ENCODE data around the gene KRTAP10-12.

The KRTAP10-12 gene

DNA sequence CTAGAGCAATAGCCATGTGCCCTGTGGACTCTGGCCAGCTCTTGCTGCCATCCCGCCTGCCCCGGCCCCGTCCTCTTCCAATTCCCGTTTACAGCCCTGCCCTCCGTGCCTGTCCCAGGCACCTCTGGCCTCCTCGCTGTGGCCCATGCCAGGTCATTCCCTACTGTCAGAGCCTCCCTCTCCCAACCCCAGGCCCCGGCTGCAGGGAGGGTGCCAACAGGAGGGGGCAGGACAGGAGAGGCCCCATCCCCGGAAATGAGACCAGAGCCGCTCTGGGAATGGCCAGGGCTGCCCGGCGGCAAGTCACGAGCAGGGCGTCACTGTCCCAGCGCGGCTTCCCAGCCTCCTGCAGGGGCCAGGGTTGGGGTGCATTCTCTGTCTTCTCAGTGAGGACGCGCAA, 37.9 kb downstream of the KRTAP10-12 start:
- DNase-seq: no peak

DNA sequence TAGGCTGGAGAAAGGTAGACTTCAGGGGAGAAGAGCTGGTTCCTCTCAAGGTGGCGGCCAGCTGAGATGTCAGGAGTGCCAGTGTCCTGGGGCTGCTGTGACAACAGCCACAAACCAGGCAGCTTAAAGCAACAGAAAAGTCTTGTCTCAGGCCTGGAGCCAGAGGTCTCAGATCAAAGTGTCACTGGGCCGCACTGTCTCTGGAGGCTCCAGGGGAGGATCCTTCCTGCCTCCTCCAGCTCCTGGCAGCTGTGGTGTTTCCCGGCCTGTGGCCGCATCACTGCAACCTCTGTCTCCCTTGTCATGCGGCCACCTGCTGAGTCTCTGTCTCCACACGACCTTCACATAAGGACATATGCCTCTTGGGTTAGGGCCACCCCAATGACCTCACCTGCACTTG, 38.8 kb downstream of the KRTAP10-12 start:
- DNase-seq: no peak

DNA sequence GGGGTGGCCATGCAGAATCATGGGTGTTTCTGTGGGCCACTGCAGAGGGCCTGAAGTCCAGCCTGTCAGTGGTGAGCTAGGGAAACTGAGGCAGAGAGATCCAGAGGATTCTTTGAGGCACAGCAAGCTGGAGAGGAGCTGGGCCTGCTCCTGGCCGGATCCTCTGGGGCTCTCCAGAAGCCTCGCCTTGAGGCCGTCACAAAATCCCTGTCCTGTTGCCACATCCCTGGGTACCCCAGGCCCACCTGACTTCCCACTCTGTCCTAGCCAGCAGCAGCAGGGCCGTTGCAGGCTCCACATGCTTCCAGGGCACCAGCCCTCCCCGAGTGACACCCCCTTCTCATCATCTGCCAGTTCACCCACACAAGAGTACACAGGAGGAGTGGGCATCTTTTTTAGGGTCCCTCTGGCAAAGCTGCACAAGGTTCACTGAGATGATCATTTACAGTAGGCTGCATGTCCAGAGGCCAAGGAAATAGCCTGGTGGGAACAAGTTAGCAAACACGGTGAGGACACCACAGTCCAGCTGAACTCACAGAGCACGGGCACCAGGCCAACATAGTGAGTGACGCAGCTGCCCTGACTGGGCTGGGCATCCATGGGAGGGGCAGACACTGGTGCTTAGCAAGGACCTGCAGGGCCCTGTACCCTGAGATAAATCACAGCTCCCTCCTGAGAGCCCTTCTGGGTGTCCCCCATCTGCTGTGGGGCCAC, 39.5 kb downstream of the KRTAP10-12 start:
- DNase-seq: no peak

DNA sequence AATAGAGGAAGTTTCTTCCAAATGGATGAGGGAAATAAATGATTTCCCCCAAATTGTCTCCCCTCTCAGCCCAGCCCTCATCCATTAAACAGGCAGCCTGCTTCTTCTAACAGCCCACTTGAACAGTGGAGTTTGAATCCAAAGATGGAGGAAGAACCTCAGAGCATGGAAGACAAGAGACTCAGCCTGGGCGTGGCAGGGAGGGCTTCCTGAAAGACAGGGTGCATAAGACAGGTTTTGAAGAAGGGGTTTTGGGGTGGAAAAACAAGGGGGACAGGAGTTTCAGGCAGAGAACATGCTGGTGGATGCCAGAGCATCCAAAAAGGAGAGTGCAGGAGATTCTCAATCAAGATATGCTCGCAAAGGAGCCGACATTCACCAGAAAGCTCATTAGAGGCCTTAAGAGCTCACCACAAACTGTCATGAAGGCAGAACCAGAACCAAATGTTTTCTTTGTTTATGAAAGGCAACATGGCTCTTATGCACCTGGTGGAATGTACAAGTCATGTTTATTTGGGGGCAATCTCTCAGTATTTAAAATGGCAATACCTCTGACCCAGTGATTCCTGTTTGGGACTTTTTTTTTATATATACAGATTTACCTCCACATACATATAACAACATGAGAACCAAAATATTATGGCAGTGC, 40.9 kb downstream of the KRTAP10-12 start:
- DNase-seq: no peak

DNA sequence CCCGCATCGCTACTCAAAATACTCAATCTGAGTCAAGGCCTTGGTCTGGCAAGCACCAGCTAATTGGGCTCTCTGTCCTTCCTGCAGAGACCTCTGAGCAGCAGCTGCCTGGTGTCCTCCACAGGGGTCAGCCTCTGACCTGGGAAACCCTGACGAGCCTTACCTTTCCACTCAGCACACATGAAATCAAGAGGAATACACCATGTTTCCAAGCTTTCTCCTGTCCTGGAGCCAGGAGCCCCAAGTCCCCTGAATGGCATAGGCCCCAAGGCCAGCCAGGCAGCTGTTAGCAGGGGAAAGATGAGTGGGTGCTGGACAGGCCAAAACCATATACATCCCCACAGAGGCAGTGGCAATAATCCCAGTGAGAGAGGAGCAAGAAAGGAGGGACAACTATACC, 41.6 kb downstream of the KRTAP10-12 start:
- no peak for DNase-seq

DNA sequence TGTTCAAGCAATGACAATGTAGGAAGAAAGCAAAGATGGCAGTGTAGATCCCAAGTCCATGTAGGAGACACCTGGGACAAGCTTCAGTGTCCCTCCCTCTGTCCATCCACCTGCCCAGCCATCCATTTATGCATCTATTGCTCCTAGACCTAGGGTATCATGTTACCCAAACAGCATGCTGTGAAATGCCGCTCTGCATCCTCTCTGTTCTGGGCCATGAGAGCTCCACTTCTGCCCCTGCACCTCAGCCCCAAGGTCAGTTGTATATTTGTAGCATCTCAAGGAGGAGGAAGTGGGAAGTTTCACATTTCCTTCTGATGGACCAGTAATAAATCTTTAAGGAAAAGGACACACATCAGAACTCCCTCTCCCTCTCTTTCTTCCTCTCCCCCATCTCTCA, 42.3 kb downstream of the KRTAP10-12 start:
- DNase-seq: no peak

DNA sequence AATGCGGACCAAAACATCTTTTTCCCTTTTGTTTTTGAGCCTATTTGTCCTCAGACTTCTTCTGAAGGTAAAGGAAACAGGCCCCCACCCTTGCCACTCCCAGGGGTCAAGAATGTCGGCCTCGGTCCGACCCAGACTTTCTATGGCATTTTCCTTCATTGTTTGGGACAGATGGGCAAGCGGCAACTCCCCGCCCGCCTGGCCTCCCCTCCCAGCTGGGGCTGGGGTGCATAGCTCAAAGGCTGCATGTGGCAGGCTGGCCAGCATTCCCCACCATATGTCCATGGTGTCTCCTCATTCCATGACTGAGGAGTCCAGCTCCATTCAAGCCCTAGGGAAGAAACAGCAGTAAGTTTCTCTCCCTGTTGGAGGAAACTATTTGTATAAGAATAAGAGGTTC, 43.8 kb downstream of the KRTAP10-12 start:
- DNase-seq: no peak

DNA sequence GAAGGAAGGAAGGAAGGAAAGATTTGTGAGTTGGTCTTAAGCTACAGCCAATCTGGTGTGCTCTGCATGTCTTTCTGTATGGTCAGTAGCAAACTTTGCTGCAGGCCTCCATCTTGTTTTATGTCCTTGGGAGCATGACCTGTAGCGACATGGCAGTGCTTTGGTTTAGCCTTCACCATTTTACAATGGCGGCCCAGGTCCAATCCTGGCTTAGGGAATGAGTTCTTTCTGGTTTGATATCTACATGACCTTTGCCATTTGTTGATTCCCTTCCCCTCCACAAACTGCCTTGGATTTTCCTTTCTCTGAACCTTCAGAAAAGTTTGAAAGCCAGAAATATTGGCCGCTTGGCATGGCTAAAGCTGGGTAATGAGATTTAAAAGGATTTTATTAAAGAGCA, 44.9 kb downstream of the KRTAP10-12 start:
- no peak for DNase-seq

DNA sequence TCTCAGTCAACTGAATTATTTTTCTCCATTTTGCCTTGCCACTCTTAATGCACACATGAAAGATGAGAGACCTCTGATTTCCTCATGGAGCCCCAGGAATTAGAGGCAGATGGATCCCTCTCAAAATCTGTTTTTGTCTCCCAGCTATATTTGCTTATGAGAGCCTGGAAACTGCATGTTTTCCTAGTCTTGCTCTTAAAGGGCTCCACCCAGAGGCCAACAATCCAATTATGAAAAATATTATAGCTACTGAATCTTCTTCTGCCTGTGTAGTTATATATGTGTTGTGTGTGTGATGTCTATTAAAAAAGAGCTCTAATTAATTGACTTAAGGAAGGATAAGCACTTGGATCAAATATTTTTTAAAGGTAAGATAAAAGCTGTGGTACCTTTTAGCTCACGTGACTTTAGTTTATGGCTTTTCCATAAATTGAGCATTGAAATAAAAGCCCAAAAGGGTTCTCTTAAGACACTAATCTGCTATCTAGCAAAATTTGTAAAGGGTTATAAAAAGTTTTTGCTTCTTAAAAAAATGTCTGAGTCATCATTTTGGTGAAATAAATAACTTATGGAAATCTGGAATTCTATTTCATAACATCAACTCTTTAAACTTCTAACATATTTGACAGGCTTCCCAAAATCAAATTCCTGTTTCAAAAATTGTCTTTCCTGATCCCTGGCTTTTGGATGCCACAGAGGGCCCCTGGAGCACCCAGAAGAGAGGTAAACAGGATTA, 45.6 kb downstream of the KRTAP10-12 start:
- no peak for DNase-seq
